CD14-positive monocyte (primary cell): ENCODE data around the gene CNKSR2. TPM values are rescaled to one million over a fixed set of nuclear protein-coding genes. Genes with fewer than 3 reads are reported as not detected.

ENCODE experiments used
- DNase-seq, 3 donors: peaks; one replicate each; pipeline ENCODE4 v3.0.0-alpha.2; 2011 to 2022
- H2AFZ ChIP-seq: 2 replicates; pipeline ENCODE4 v1.6.0; 2012; ENCODE audit warnings: mild to moderate bottlenecking, low read depth, low read length, inconsistent platforms; ENCODE audit not compliant: insufficient read depth, poor library complexity, severe bottlenecking
- H3K27ac ChIP-seq, 2 donors: 1 replicate in 1 of 2; 2 replicates in 1 of 2; pipeline ENCODE4 v1.5.1; 2012 to 2013; ENCODE audit warnings: low read length in 2 of 2, control low read depth in 1 of 2, inconsistent platforms in 1 of 2, low read depth in 1 of 2, mild to moderate bottlenecking in 1 of 2
- H3K27me3 ChIP-seq, 2 donors: one replicate each; pipeline versions ENCODE4 v1.6.0 to v1.6.1; 2011 to 2013; ENCODE audit warnings: low read length in 2 of 2; ENCODE audit not compliant: control insufficient read depth in 2 of 2, insufficient read depth in 2 of 2
- H3K36me3 ChIP-seq, 2 donors: replicated peaks in 1 of 2; 1 replicate in 1 of 2; 2 replicates in 1 of 2; pipeline versions ENCODE4 v1.5.1 to v1.6.1; 2012 to 2013; ENCODE audit warnings: low read length in 2 of 2, control low read depth in 1 of 2, inconsistent platforms in 1 of 2, mild to moderate bottlenecking in 1 of 2; ENCODE audit not compliant: insufficient read depth in 2 of 2, control insufficient read depth in 1 of 2
- H3K4me1 ChIP-seq, 2 donors: 1 replicate in 1 of 2; 2 replicates in 1 of 2; pipeline versions ENCODE4 v1.5.1 to v1.6.1; 2012 to 2013; ENCODE audit warnings: low read length in 2 of 2, control low read depth in 1 of 2, inconsistent platforms in 1 of 2, mild to moderate bottlenecking in 1 of 2, moderate library complexity in 1 of 2; ENCODE audit not compliant: insufficient read depth in 2 of 2, control insufficient read depth in 1 of 2
- H3K4me2 ChIP-seq: replicated peaks from 2 replicates; pipeline ENCODE3; 2012; ENCODE audit warnings: low read length, moderate library complexity, mild to moderate bottlenecking; ENCODE audit not compliant: poor library complexity, severe bottlenecking; ENCODE audit errors: extremely low read depth
- H3K4me3 ChIP-seq, 3 experiments: fragments of 200-600 bp in 1 of 3; sonication (generic) in 1 of 3; replicated peaks in 1 of 3; 1 replicate in 2 of 3; 2 replicates in 1 of 3; pipeline ENCODE4 v1.5.1; 2011 to 2013; ENCODE audit warnings: low read length in 3 of 3, mild to moderate bottlenecking in 3 of 3, control low read depth in 2 of 3, low read depth in 2 of 3, inconsistent platforms in 1 of 3, moderate library complexity in 1 of 3
- H3K79me2 ChIP-seq: 2 replicates; pipeline ENCODE4 v1.6.0; 2012; ENCODE audit warnings: mild to moderate bottlenecking, control low read depth, inconsistent platforms, low read length, moderate library complexity; ENCODE audit not compliant: insufficient read depth
- H3K9ac ChIP-seq: 2 replicates; pipeline ENCODE4 v1.6.0; 2017; ENCODE audit warnings: low read length, mild to moderate bottlenecking; ENCODE audit not compliant: insufficient read depth, poor library complexity, severe bottlenecking
- H3K9me3 ChIP-seq, 2 donors: replicated peaks in 1 of 2; 1 replicate in 1 of 2; 2 replicates in 1 of 2; pipeline versions ENCODE4 v1.5.1 to v1.6.1; 2012 to 2013; ENCODE audit warnings: low read length in 2 of 2, control low read depth in 1 of 2; ENCODE audit not compliant: control insufficient read depth in 1 of 2, insufficient read depth in 1 of 2
- H4K20me1 ChIP-seq: 2 replicates; pipeline ENCODE4 v1.6.0; 2012; ENCODE audit warnings: mild to moderate bottlenecking, low read length, control low read depth, moderate library complexity; ENCODE audit not compliant: insufficient read depth
- H3K27ac Mint-ChIP-seq, 7 donors: one replicate each; pipeline ENCODE4 v1.8.0; 2020; ENCODE audit warnings: mild to moderate bottlenecking in 7 of 7, mixed read lengths in 7 of 7, moderate library complexity in 6 of 7, inconsistent platforms in 2 of 7
- H3K27me3 Mint-ChIP-seq, 3 donors: one replicate each; pipeline ENCODE4 v1.8.0; 2021 to 2022; ENCODE audit warnings: low read depth in 3 of 3, mild to moderate bottlenecking in 3 of 3, mixed read lengths in 3 of 3, moderate library complexity in 3 of 3, inconsistent platforms in 1 of 3
- H3K36me3 Mint-ChIP-seq, 2 donors: one replicate each; pipeline ENCODE4 v1.8.0; 2020; ENCODE audit warnings: mixed read lengths in 2 of 2, inconsistent platforms in 1 of 2, mild to moderate bottlenecking in 1 of 2
- H3K4me1 Mint-ChIP-seq: one replicate; pipeline ENCODE4 v1.8.0; 2020; ENCODE audit warnings: mild to moderate bottlenecking, mixed read lengths
- H3K4me3 Mint-ChIP-seq, 2 donors: one replicate each; pipeline ENCODE4 v1.8.0; 2020; ENCODE audit warnings: mild to moderate bottlenecking in 2 of 2, mixed read lengths in 2 of 2, moderate library complexity in 1 of 2
- H3K9me3 Mint-ChIP-seq, 7 donors: one replicate each; pipeline ENCODE4 v1.8.0; 2020 to 2022; ENCODE audit warnings: mixed read lengths in 7 of 7, mild to moderate bottlenecking in 6 of 7, moderate library complexity in 6 of 7, inconsistent platforms in 2 of 7
- WGBS: methylation state at CpG from one replicate; pipeline ENCODE4 v1.1.5; 2013; ENCODE audit warnings: missing lambda C conversion rate; ENCODE audit not compliant: insufficient coverage; 5-methylcytosine and 5-hydroxymethylcytosine counted together
- intact Hi-C, 2 donors: fragments of 100-400 bp; cut with micrococcal nuclease; formaldehyde crosslinking; loops; one replicate each; pipeline versions ENCODE4 v1.15.0 to v1.15.1; 2023
- polyA plus RNA-seq, 3 donors: library from polyadenylated mRNA; depleted of rRNA in 1 of 3; unstranded in 2 of 3; stranded (reverse) in 1 of 3; fragments of 300-500 nt in 2 of 3; fragments of >200 nt in 1 of 3; fragmentation: Illumina TruSeq in 2 of 3; gene quantifications; 1 replicate in 2 of 3; 2 replicates in 1 of 3; pipeline ENCODE4 v1.2.3, GENCODE V29; 2012 to 2021
- TF ChIP-seq, protein P1 (sequence below): fragments of 200-600 bp; IDR thresholded peaks from one replicate; pipeline ENCODE4 v1.8.0; 2022; ENCODE audit warnings: antibody characterized with exemption, mild to moderate bottlenecking

Gene CNKSR2
- polyA plus RNA-seq, 3 donors = 0.12 TPM; not detected in 2

DNA sequence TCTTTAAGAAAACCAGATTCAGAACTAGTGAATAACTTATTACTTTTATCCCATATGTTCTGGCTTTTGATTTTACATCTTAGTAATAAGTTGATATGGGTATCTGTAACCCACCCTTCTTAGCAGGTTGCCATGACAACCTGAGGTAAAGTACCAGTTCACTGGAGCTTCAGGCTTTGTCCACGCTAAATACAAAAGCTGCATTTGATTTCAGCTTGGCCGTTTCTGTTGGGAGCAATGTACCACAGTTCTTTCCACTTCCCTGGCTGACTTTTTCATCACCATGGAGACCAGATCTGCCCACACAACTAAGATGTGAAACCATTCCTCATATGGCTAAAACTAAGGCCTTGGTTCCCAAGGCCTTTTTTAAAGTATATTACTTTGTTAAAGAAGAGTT lies 257.8 kb downstream of the CNKSR2 start:
- TF ChIP-seq, protein P1, sequence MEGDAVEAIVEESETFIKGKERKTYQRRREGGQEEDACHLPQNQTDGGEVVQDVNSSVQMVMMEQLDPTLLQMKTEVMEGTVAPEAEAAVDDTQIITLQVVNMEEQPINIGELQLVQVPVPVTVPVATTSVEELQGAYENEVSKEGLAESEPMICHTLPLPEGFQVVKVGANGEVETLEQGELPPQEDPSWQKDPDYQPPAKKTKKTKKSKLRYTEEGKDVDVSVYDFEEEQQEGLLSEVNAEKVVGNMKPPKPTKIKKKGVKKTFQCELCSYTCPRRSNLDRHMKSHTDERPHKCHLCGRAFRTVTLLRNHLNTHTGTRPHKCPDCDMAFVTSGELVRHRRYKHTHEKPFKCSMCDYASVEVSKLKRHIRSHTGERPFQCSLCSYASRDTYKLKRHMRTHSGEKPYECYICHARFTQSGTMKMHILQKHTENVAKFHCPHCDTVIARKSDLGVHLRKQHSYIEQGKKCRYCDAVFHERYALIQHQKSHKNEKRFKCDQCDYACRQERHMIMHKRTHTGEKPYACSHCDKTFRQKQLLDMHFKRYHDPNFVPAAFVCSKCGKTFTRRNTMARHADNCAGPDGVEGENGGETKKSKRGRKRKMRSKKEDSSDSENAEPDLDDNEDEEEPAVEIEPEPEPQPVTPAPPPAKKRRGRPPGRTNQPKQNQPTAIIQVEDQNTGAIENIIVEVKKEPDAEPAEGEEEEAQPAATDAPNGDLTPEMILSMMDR = no peak
- no peaks in the 10 kb centered on the region for H3K36me3 Mint-ChIP-seq
- intact Hi-C loops = no loop called here

DNA sequence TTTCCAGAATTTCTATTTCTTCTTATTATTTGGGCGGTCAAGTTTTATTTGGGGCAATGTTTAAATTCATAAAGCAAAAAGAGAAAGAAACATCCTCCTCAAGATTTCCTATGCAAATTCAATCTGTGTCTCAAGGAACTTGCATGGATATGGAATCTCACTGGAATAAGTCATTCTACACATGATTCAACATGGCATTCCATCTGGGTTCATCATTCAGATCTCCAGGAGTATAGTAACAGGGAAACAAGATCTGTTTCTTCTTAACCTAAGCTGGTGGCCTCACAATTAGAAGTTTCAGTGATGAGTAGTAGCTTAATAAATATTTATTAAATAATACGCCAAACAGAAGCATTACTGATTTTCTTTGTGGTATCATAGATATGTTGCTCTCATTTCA lies 264.1 kb downstream of the CNKSR2 start:
- TF ChIP-seq, protein P1 = no peak
- Histone ChIP-seq H2AFZ (no peak overlapping the region), H3K9me3 (no peaks in the 10 kb centered on the region), H4K20me1 (no peaks in the 10 kb centered on the region), H3K4me2 (no peak overlapping the region), H3K27ac (no peak overlapping the region), H3K27me3 (peaks cover 0 to 2% of the 10 kb centered on the region in 2 donors), H3K4me1 (no peaks in the 10 kb centered on the region), H3K36me3 (no peaks in the 10 kb centered on the region), H3K9ac (no peak overlapping the region), H3K79me2 (no peaks in the 10 kb centered on the region), H3K4me3 (no peak overlapping the region)
- no CpG with 5 or more reads among the region's 2 CpGs for WGBS
- Mint-ChIP-seq H3K27ac (no peak overlapping the region), H3K36me3 (no peaks in the 10 kb centered on the region), H3K4me1 (no peaks in the 10 kb centered on the region), H3K27me3 (no peaks in the 10 kb centered on the region), H3K4me3 (no peak overlapping the region), H3K9me3 (no peaks in the 10 kb centered on the region)
- intact Hi-C loops = no loop called here
- no peak for DNase-seq

More for the DNA sequence above, 257.8 kb downstream of the CNKSR2 start:
- no peaks in the 10 kb centered on the region for H3K4me1 Mint-ChIP-seq
- no peak overlapping the region for H3K4me2 ChIP-seq
- H3K4me3 Mint-ChIP-seq = no peak overlapping the region
- H3K27ac ChIP-seq = no peak overlapping the region
- H2AFZ ChIP-seq = no peak overlapping the region
- WGBS = no CpG with 5 or more reads among the region's 2 CpGs
- DNase-seq = no peak
- no peaks in the 10 kb centered on the region for H3K27me3 Mint-ChIP-seq
- H3K9ac ChIP-seq = no peak overlapping the region
- no peaks in the 10 kb centered on the region for H3K9me3 ChIP-seq
- H3K4me1 ChIP-seq = no peaks in the 10 kb centered on the region
- peaks cover 0 to 2% of the 10 kb centered on the region in 2 donors for H3K27me3 ChIP-seq
- no peaks in the 10 kb centered on the region for H3K36me3 ChIP-seq
- no peaks in the 10 kb centered on the region for H4K20me1 ChIP-seq
- H3K79me2 ChIP-seq = no peaks in the 10 kb centered on the region
- H3K4me3 ChIP-seq = no peak overlapping the region
- H3K9me3 Mint-ChIP-seq = peaks cover 0 to 8% (median 4%) of the 10 kb centered on the region in 7 donors
- H3K27ac Mint-ChIP-seq = no peak overlapping the region
